Neural cell (in vitro differentiated cells): ENCODE results near the gene GALNT2. TPM values are rescaled to one million over a fixed set of nuclear protein-coding genes. Genes with fewer than 3 reads are reported as not detected.

ENCODE experiments used
- H2AFZ ChIP-seq: fragments of 200-600, 300-800 bp; sonication (generic), shearing (Covaris generic); 2 replicates; pipeline ENCODE4 v1.6.0; 2014; ENCODE audit warnings: low read depth, mild to moderate bottlenecking, antibody characterized with exemption, low read length, moderate library complexity
- H3F3A ChIP-seq: fragments of 200-600 bp; shearing (Covaris generic); 2 replicates; pipeline ENCODE4 v1.6.1; 2016; ENCODE audit warnings: mild to moderate bottlenecking, moderate library complexity, mixed read lengths, antibody characterized with exemption, low read length; ENCODE audit not compliant: insufficient read depth, poor library complexity, severe bottlenecking
- H3K27ac ChIP-seq: fragments of 200-600, 300-800 bp; sonication (generic), shearing (Covaris generic); 2 replicates; pipeline ENCODE4 v1.5.1; 2014; ENCODE audit warnings: mild to moderate bottlenecking, low read length, moderate library complexity
- H3K27me3 ChIP-seq: fragments of 300-800, 200-600 bp; sonication (generic), shearing (Covaris generic); 2 replicates; pipeline ENCODE4 v1.6.0; 2014; ENCODE audit warnings: mild to moderate bottlenecking, low read depth, low read length, moderate library complexity; ENCODE audit not compliant: insufficient read depth
- H3K36me3 ChIP-seq: fragments of 300-800, 200-600 bp; sonication (generic), shearing (Covaris generic); 2 replicates; pipeline ENCODE4 v1.5.1; 2014; ENCODE audit warnings: mild to moderate bottlenecking, antibody characterized with exemption, low read length, moderate library complexity; ENCODE audit not compliant: insufficient read depth
- H3K4me2 ChIP-seq: fragments of 300-800, 200-600 bp; sonication (generic), shearing (Covaris generic); 2 replicates; pipeline ENCODE4 v1.6.0; 2014; ENCODE audit warnings: mild to moderate bottlenecking, low read length
- H3K4me3 ChIP-seq: fragments of 300-800, 200-600 bp; sonication (generic), shearing (Covaris generic); 2 replicates; pipeline ENCODE4 v1.5.1; 2014; ENCODE audit warnings: mild to moderate bottlenecking, low read length, moderate library complexity
- H3K79me2 ChIP-seq: fragments of 200-600 bp; shearing (Covaris generic); replicated peaks from 2 replicates; pipeline ENCODE4 v1.6.0; 2014; ENCODE audit warnings: mild to moderate bottlenecking, low read length, moderate library complexity; ENCODE audit not compliant: insufficient read depth
- H3K9ac ChIP-seq: fragments of 300-800, 200-600 bp; sonication (generic), shearing (Covaris generic); 2 replicates; pipeline ENCODE4 v1.6.1; 2016; ENCODE audit warnings: mild to moderate bottlenecking, low read length, mixed read lengths
- H3K9me2 ChIP-seq: fragments of 200-600 bp; shearing (Covaris generic); 2 replicates; pipeline ENCODE4 v1.6.1; 2016; ENCODE audit warnings: mild to moderate bottlenecking, low read length, mixed read lengths; ENCODE audit not compliant: insufficient read depth
- H3K9me3 ChIP-seq: fragments of 200-600, 300-800 bp; sonication (generic), shearing (Covaris generic); 2 replicates; pipeline ENCODE4 v1.6.1; 2016; ENCODE audit warnings: mild to moderate bottlenecking, mixed run types, low read length, moderate library complexity, mixed read lengths
- H4K20me1 ChIP-seq: fragments of 200-600 bp; shearing (Covaris generic); 2 replicates; pipeline ENCODE4 v1.6.1; 2016; ENCODE audit warnings: mild to moderate bottlenecking, mixed run types; ENCODE audit not compliant: insufficient read depth
- EP300 ChIP-seq: fragments of 450-650 bp; conservative IDR thresholded peaks from 2 replicates; pipeline ENCODE4 v1.6.1; 2014; ENCODE audit warnings: antibody characterized with exemption, mild to moderate bottlenecking, moderate library complexity; ENCODE audit not compliant: poor library complexity, severe bottlenecking
- EZH2 ChIP-seq: fragments of 200-600, 300-800 bp; shearing (Covaris generic), sonication (generic); IDR thresholded peaks from 2 replicates; pipeline ENCODE4 v1.6.1; 2014; ENCODE audit warnings: antibody characterized with exemption, low read length, borderline replicate concordance, mild to moderate bottlenecking; ENCODE audit not compliant: insufficient read depth, poor library complexity, severe bottlenecking
- MXI1 ChIP-seq: fragments of 450-650 bp; conservative IDR thresholded peaks from 2 replicates; pipeline ENCODE4 v1.6.1; 2014; ENCODE audit warnings: antibody characterized with exemption, mild to moderate bottlenecking; ENCODE audit not compliant: poor library complexity, severe bottlenecking
- POLR2AphosphoS5 ChIP-seq: IDR thresholded peaks from 2 replicates; pipeline ENCODE4 v1.6.1; 2012
- RAD21 ChIP-seq: fragments of 450-650 bp; conservative IDR thresholded peaks from 2 replicates; pipeline ENCODE4 v1.6.1; 2014; ENCODE audit warnings: antibody characterized with exemption, mild to moderate bottlenecking, moderate library complexity
- SMC3 ChIP-seq: fragments of 450-650 bp; conservative IDR thresholded peaks from 2 replicates; pipeline ENCODE4 v1.6.1; 2014; ENCODE audit warnings: antibody characterized with exemption, mild to moderate bottlenecking, moderate library complexity; ENCODE audit not compliant: poor library complexity
- TAF1 ChIP-seq: IDR thresholded peaks from 2 replicates; pipeline ENCODE4 v1.6.1; 2012; ENCODE audit warnings: low read depth
- polyA plus RNA-seq: library from polyadenylated mRNA; depleted of rRNA; stranded (reverse); fragments of >200 nt; gene quantifications from 2 replicates; pipeline ENCODE4 v1.2.3, GENCODE V29; 2014
- TF ChIP-seq, protein P1 (sequence below): IDR thresholded peaks from 2 replicates; pipeline ENCODE4 v1.6.1; 2012; ENCODE audit warnings: borderline replicate concordance
- TF ChIP-seq, protein P2 (sequence below): fragments of 450-650 bp; IDR thresholded peaks from 2 replicates; pipeline ENCODE4 v1.5.1; 2014; ENCODE audit warnings: antibody characterized with exemption, mild to moderate bottlenecking, moderate library complexity; ENCODE audit not compliant: poor library complexity, severe bottlenecking

The GALNT2 gene
- polyA plus RNA-seq, 1 donor from 2014 or later: 38.8 TPM

DNA sequence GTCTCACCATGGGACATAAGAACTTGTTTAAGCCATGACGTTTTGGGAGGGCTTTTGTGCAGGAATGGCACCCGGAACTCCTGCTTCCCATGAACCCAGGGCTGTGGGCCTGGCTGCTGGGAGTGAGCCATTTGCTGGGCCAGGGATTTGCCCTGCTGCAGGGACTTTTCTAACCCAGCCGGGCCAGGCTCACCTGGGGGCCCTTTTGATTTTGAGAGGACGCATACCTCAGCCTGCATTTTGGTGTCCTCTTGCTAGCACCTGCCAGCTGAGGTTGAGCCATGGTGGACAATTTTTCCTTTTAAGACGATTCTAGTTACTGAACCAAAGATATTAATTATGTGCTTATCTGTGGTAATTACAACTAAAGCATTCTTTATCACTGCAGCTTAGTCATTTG, 28.9 kb downstream of the GALNT2 start:
- H4K20me1 ChIP-seq: no peaks in the 10 kb centered on the region
- H3F3A ChIP-seq: no peaks in the 10 kb centered on the region
- H3K9me3 ChIP-seq: no peaks in the 10 kb centered on the region
- H3K4me2 ChIP-seq: no peak overlapping the region
- no peak overlapping the region for H3K27ac ChIP-seq
- no peak overlapping the region for H2AFZ ChIP-seq
- H3K9ac ChIP-seq: no peak overlapping the region
- TF ChIP-seq EP300 (no peak), POLR2AphosphoS5 (no peak), SMC3 (no peak)
- TF ChIP-seq, protein P1, sequence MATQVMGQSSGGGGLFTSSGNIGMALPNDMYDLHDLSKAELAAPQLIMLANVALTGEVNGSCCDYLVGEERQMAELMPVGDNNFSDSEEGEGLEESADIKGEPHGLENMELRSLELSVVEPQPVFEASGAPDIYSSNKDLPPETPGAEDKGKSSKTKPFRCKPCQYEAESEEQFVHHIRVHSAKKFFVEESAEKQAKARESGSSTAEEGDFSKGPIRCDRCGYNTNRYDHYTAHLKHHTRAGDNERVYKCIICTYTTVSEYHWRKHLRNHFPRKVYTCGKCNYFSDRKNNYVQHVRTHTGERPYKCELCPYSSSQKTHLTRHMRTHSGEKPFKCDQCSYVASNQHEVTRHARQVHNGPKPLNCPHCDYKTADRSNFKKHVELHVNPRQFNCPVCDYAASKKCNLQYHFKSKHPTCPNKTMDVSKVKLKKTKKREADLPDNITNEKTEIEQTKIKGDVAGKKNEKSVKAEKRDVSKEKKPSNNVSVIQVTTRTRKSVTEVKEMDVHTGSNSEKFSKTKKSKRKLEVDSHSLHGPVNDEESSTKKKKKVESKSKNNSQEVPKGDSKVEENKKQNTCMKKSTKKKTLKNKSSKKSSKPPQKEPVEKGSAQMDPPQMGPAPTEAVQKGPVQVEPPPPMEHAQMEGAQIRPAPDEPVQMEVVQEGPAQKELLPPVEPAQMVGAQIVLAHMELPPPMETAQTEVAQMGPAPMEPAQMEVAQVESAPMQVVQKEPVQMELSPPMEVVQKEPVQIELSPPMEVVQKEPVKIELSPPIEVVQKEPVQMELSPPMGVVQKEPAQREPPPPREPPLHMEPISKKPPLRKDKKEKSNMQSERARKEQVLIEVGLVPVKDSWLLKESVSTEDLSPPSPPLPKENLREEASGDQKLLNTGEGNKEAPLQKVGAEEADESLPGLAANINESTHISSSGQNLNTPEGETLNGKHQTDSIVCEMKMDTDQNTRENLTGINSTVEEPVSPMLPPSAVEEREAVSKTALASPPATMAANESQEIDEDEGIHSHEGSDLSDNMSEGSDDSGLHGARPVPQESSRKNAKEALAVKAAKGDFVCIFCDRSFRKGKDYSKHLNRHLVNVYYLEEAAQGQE: no peak
- no peaks in the 10 kb centered on the region for H3K27me3 ChIP-seq
- H3K79me2 ChIP-seq: peaks cover 12% of the 10 kb centered on the region
- no peak overlapping the region for H3K4me3 ChIP-seq
- H3K36me3 ChIP-seq: peaks cover 6% of the 10 kb centered on the region
- H3K9me2 ChIP-seq: no peaks in the 10 kb centered on the region

GRCh38 chr1:230097370-230097769, 30.3 kb downstream of the GALNT2 start:
- no peak overlapping the region for H3K9ac ChIP-seq
- H3K9me2 ChIP-seq: no peaks in the 10 kb centered on the region
- no peak overlapping the region for H3K4me3 ChIP-seq
- H3K9me3 ChIP-seq: no peaks in the 10 kb centered on the region
- H3K36me3 ChIP-seq: no peaks in the 10 kb centered on the region
- peaks cover 11% of the 10 kb centered on the region for H3K79me2 ChIP-seq
- H4K20me1 ChIP-seq: no peaks in the 10 kb centered on the region
- H3K27me3 ChIP-seq: no peaks in the 10 kb centered on the region
- no peaks in the 10 kb centered on the region for H3F3A ChIP-seq
- no peak overlapping the region for H3K4me2 ChIP-seq
- H2AFZ ChIP-seq: no peak overlapping the region
- no peak for TF ChIP-seq SMC3
- TF ChIP-seq MXI1: no peak
- no peak for TF ChIP-seq EP300
- TF ChIP-seq, protein P2, sequence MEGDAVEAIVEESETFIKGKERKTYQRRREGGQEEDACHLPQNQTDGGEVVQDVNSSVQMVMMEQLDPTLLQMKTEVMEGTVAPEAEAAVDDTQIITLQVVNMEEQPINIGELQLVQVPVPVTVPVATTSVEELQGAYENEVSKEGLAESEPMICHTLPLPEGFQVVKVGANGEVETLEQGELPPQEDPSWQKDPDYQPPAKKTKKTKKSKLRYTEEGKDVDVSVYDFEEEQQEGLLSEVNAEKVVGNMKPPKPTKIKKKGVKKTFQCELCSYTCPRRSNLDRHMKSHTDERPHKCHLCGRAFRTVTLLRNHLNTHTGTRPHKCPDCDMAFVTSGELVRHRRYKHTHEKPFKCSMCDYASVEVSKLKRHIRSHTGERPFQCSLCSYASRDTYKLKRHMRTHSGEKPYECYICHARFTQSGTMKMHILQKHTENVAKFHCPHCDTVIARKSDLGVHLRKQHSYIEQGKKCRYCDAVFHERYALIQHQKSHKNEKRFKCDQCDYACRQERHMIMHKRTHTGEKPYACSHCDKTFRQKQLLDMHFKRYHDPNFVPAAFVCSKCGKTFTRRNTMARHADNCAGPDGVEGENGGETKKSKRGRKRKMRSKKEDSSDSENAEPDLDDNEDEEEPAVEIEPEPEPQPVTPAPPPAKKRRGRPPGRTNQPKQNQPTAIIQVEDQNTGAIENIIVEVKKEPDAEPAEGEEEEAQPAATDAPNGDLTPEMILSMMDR: no peak
- TF ChIP-seq RAD21: no peak
- TF ChIP-seq, protein P1: no peak
- no peak for TF ChIP-seq TAF1
- no peak for TF ChIP-seq POLR2AphosphoS5
- no peak for TF ChIP-seq EZH2
- H3K27ac ChIP-seq: no peak overlapping the region
